Stomach (tissue), 9 donors: Measurements from ENCODE around the gene C12orf43. TPM values are rescaled to one million over a fixed set of nuclear protein-coding genes. Genes with fewer than 3 reads are reported as not detected.
A peak's percentile ranks its signal among the peaks of the same experiment; 100 is the strongest.

ENCODE experiments used
- DNase-seq, 2 donors: peaks; one replicate each; pipeline versions ENCODE4 v3.0.0 to v3.0.0-alpha.2; 2013 to 2019
- H3K27ac ChIP-seq, 5 donors: fragments of 200-600 bp in 4 of 5; sonication (generic) in 4 of 5; one replicate each; pipeline ENCODE4 v1.5.1; 2013 to 2019; ENCODE audit warnings: mild to moderate bottlenecking in 1 of 5, moderate library complexity in 1 of 5
- H3K27me3 ChIP-seq, 3 donors: fragments of 200-600 bp; sonication (generic); one replicate each; pipeline ENCODE4 v1.5.1; 2017 to 2019; ENCODE audit warnings: mixed run types in 1 of 3
- H3K36me3 ChIP-seq, 4 donors: fragments of 200-600 bp; sonication (generic); 1 replicate in 3 of 4; 2 replicates in 1 of 4; pipeline ENCODE4 v1.5.1; 2016 to 2019
- H3K4me1 ChIP-seq, 4 donors: fragments of 200-600 bp; sonication (generic); one replicate each; pipeline ENCODE4 v1.5.1; 2016 to 2019
- H3K4me3 ChIP-seq, 4 donors: fragments of 200-600 bp; sonication (generic) in 3 of 4; one replicate each; pipeline ENCODE4 v1.5.1; 2016 to 2019; ENCODE audit warnings: mild to moderate bottlenecking in 1 of 4
- H3K9me3 ChIP-seq, 4 donors: fragments of 200-600 bp; sonication (generic); one replicate each; pipeline ENCODE4 v1.5.1; 2016 to 2019
- CTCF ChIP-seq, 7 experiments: fragments of 450-650 bp in 4 of 7; fragments of 200-600 bp in 3 of 7; sonication (generic) in 3 of 7; IDR thresholded peaks; one replicate each; pipeline ENCODE4 v1.5.1; 2016 to 2019; ENCODE audit warnings: antibody characterized with exemption in 7 of 7, control low read depth in 2 of 7, mild to moderate bottlenecking in 1 of 7
- EP300 ChIP-seq: sonication (generic); formaldehyde crosslinking; IDR thresholded peaks from one replicate; pipeline ENCODE4 v1.6.1; 2017; ENCODE audit warnings: antibody characterized with exemption
- POLR2A ChIP-seq, 4 donors: fragments of 450-650 bp; IDR thresholded peaks; one replicate each; pipeline ENCODE4 v1.6.1; 2016; ENCODE audit warnings: antibody characterized with exemption in 4 of 4, control low read depth in 2 of 4, mild to moderate bottlenecking in 1 of 4, moderate library complexity in 1 of 4
- POLR2AphosphoS5 ChIP-seq, 3 donors: sonication (generic); formaldehyde crosslinking; IDR thresholded peaks; one replicate each; pipeline ENCODE4 v1.6.1; 2016; ENCODE audit warnings: antibody characterized with exemption in 3 of 3
- WGBS, 5 donors: extraction: QIAGEN DNeasy Blood & Tissue Kit in 3 of 5; methylation state at CpG; one replicate each; pipeline versions ENCODE4 v1.1.5 to v1.1.7; 2013 to 2018; 5-methylcytosine and 5-hydroxymethylcytosine counted together
- intact Hi-C: fragments of 100-400 bp; cut with DNase I; formaldehyde crosslinking; loops from one replicate; pipeline ENCODE4 v1.15.1; 2023; ENCODE audit warnings: low total_unique reads
- polyA plus RNA-seq, 3 donors: library from polyadenylated mRNA; stranded (reverse); fragments of 200-250 nt; gene quantifications; one replicate each; pipeline ENCODE4 v1.2.3, GENCODE V29; 2013
- total RNA-seq, 5 donors: library from RNA; depleted of rRNA; stranded (reverse); fragments of >200 nt; gene quantifications; one replicate each; pipeline versions ENCODE4 v1.1.0 to v1.2.3, GENCODE V29; 2014 to 2016
- donor health status: healthy with polysubstance abuse.
- donor health status: Bipolar disorder and iron deficiency.
- donor health status: healthy.

The C12orf43 gene
- total and polyA plus RNA-seq, 8 donors = 5.5 to 42.4 (median 12.9) TPM

DNA sequence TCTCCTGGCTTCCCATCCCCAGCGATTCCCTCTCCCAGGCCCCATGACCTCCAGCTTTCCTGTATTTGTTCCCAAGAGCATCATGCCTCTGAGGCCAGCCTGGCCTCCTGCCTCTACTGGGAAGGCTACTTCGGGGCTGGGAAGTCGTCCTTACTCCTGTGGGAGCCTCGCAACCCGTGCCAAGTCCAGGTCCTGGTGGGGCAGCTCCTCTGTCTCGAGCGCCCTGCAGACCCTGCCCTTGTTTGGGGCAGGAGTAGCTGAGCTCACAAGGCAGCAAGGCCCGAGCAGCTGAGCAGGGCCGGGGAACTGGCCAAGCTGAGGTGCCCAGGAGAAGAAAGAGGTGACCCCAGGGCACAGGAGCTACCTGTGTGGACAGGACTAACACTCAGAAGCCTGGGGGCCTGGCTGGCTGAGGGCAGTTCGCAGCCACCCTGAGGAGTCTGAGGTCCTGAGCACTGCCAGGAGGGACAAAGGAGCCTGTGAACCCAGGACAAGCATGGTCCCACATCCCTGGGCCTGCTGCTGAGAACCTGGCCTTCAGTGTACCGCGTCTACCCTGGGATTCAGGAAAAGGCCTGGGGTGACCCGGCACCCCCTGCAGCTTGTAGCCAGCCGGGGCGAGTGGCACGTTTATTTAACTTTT, 14.3 kb downstream of the C12orf43 start:
- WGBS, 5 donors = 55 to 83% (median 73%) methylated on average over 8 to 16 of the region's 16 CpGs
- Histone ChIP-seq H3K9me3 (no peaks in the 10 kb centered on the region), H3K27me3 (no peaks in the 10 kb centered on the region), H3K4me3 (no peak overlapping the region), H3K27ac (peak overlapping the region in 4 of 5 donors; percentile 44 to 64 (median 61)), H3K4me1 (peaks cover 28 to 50% (median 46%) of the 10 kb centered on the region in 4 donors), H3K36me3 (peaks cover 12 to 68% (median 62%) of the 10 kb centered on the region in 4 donors)
- intact Hi-C loops = no loop called here
- DNase-seq = no peak
- TF ChIP-seq CTCF (IDR thresholded peaks at IDR 0.05) (no peak), EP300 (no peak), POLR2AphosphoS5 (IDR thresholded peaks at IDR 0.05) (no peak)

DNA sequence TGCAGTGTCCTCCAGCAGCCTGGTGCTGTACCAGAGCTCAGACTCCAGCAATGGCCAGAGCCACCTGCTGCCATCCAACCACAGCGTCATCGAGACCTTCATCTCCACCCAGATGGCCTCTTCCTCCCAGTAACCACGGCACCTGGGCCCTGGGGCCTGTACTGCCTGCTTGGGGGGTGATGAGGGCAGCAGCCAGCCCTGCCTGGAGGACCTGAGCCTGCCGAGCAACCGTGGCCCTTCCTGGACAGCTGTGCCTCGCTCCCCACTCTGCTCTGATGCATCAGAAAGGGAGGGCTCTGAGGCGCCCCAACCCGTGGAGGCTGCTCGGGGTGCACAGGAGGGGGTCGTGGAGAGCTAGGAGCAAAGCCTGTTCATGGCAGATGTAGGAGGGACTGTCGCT, 15.2 kb downstream of the C12orf43 start:
- DNase-seq = no peak
- peaks cover 28 to 50% (median 46%) of the 10 kb centered on the region in 4 donors for H3K4me1 ChIP-seq
- no peak overlapping the region for H3K4me3 ChIP-seq
- no peaks in the 10 kb centered on the region for H3K9me3 ChIP-seq
- H3K36me3 ChIP-seq = peaks cover 12 to 68% (median 61%) of the 10 kb centered on the region in 4 donors
- TF ChIP-seq EP300 = no peak
- TF ChIP-seq POLR2A (IDR thresholded peaks at IDR 0.05) = no peak
- TF ChIP-seq POLR2AphosphoS5 (IDR thresholded peaks at IDR 0.05) = no peak
- no peak for TF ChIP-seq CTCF (IDR thresholded peaks at IDR 0.05)
- intact Hi-C loops = no loop called here
- H3K27ac ChIP-seq = peak overlapping the region; percentile 3 to 64 (median 58)
- WGBS, 5 donors = 62 to 82% (median 79%) methylated on average over 9 to 11 of the region's 11 CpGs
- H3K27me3 ChIP-seq = no peaks in the 10 kb centered on the region

- DNase-seq = peak in 1 of 2 donors; percentile 44
- Histone ChIP-seq H3K4me3 (no peak overlapping the region), H3K36me3 (peaks cover 9 to 68% (median 60%) of the 10 kb centered on the region in 4 donors), H3K27ac (peak overlapping the region; percentile 9 to 64 (median 58)), H3K4me1 (peaks cover 28 to 50% (median 46%) of the 10 kb centered on the region in 4 donors), H3K9me3 (no peaks in the 10 kb centered on the region), H3K27me3 (no peaks in the 10 kb centered on the region)
- TF ChIP-seq CTCF (IDR thresholded peaks at IDR 0.05) (no peak), POLR2A (IDR thresholded peaks at IDR 0.05) (no peak), POLR2AphosphoS5 (IDR thresholded peaks at IDR 0.05) (peak in 1 of 3 donors; percentile 35), EP300 (no peak)
- WGBS, 5 donors = 35 to 51% (median 43%) methylated on average over 8 to 11 of the region's 11 CpGs
- intact Hi-C loops = no loop called here
These were observed 15.8 kb downstream of the C12orf43 start for GRCh38 chr12:121000530-121000929.

DNA sequence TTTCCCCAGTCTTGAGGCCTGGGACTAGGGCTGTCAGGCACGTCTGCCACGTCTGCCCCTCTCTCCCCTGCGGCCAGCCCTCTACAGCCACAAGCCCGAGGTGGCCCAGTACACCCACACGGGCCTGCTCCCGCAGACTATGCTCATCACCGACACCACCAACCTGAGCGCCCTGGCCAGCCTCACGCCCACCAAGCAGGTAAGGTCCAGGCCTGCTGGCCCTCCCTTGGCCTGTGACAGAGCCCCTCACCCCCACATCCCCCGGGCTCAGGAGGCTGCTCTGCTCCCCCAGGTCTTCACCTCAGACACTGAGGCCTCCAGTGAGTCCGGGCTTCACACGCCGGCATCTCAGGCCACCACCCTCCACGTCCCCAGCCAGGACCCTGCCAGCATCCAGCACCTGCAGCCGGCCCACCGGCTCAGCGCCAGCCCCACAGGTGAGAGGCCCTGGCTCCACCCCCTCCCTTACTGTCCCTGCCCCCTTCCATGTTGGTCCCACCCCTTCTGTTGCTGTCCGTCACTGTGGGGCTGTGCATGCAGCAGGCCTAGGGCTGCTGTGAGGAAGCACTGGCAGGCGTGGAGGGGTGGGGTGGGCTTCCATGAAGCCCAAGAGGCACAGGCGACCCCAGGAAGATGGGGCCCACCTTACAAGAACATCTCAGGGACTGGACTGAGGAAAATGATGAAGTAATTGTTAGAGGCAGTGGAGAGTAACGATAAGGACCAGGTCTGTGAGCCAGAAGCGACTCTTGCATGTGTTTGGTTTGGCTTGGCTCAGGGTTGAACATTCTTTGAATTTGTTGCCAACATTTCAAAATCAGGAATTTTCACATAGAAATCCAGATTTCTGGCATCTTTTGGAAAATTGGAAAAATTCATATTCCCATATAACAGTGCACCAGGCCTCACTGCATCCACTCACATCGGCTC, 16.8 kb downstream of the C12orf43 start:
- intact Hi-C loops = no loop called here
- Histone ChIP-seq H3K9me3 (no peaks in the 10 kb centered on the region), H3K27me3 (no peaks in the 10 kb centered on the region), H3K27ac (peak overlapping the region; percentile 37 to 64 (median 50)), H3K36me3 (peaks cover 4 to 69% (median 61%) of the 10 kb centered on the region in 4 donors), H3K4me1 (peaks cover 24 to 46% (median 42%) of the 10 kb centered on the region in 4 donors), H3K4me3 (no peak overlapping the region)
- peak in 1 of 2 donors; percentile 69 for DNase-seq
- no peak for TF ChIP-seq CTCF (IDR thresholded peaks at IDR 0.05)
- no peak for TF ChIP-seq POLR2AphosphoS5 (IDR thresholded peaks at IDR 0.05)
- TF ChIP-seq POLR2A (IDR thresholded peaks at IDR 0.05) = no peak
- no peak for TF ChIP-seq EP300
- 27 to 53% (median 37%) methylated on average over 10 to 23 of the region's 23 CpGs for WGBS, 5 donors
